Measurements from ENCODE around the gene ARMC5.
"Not testable (repeated sequence)": the region's sequence is repeated elsewhere in the genome, so short reads cannot be mapped to it uniquely, and the experiment has no call there.

Gene ARMC5

DNA sequence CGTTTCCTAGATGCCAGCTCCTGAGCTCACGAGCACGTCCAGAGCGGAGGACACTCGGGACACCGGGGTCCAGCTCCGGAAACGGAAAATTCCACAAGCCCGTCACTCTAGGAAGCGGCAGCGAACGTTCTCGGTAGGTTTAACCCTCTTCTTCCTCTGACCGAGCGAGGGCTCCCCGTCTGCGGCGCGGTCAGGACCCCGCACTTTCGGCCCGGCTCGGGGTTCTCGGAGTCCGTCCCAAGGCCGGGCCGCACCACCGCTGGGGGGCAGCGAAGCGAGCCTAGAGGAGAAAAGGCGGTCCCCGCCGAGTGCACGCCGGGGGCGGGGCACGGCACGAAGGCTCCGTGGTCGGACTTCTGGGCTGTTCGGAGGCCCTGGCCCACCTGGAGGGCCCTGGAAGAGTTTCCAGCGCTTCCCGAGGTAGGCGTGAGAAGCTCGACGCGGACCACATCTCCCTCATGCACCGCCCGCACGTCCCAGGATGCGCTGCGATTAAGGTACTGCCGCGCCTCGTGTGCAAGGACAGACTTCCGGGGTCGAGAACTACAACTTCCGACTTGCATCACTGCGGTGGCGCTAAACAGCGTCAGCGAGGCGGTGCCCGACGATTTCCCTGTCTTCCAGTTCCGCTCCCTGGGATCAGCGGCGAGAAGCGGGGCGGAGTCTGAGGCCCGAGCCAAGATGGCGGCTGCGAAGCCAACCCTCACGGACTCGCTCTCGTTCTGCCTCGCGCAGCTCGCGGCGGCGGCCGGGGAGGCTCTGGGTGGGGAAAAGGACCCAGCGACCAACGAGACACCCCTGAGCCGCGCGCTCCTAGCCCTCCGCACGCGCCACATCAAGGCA is at the start of gene ARMC5:
TSS of gene ARMC5 (plus strand) at position 658 of the 843 bp plus-strand sequence. CDS start at position 682, 24 bp downstream.
- DNase-seq (ENCODE audit: low read depth) = peak; percentile 94

- no peak for DNase-seq (ENCODE audit: low read depth)
Measured at GRCh38 chr16:31410082-31410481, 49.2 kb upstream of the ARMC5 start.

GRCh38 chr16:31411024-31411844 is 48.1 kb upstream of the ARMC5 start:
- DNase-seq (ENCODE audit: low read depth) = no peak

- no peak for DNase-seq (ENCODE audit: low read depth)
Measured at GRCh38 chr16:31412750-31413149, 46.6 kb upstream of the ARMC5 start.

- no peak for DNase-seq (ENCODE audit: low read depth)
Measured at GRCh38 chr16:31413381-31413780, 45.9 kb upstream of the ARMC5 start.

GRCh38 chr16:31413943-31414342 is 45.4 kb upstream of the ARMC5 start:
- DNase-seq (ENCODE audit: low read depth) = no peak

DNA sequence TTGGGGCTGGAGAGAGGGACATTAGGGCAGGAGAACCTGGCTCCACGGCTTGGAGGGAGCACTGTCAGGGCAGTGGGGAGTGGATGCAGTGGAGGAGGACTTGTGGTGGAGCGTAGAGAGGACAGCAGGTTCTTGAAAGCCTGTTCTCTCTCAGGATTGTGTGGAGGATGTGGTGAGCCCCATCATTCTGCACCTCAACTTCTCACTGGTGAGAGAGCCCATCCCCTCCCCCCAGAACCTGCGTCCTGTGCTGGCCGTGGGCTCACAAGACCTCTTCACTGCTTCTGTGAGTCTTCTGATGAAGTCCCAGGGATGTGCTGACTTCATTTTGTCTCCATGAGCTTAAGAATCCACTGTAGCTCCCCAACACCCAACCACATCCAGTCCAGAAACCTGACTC is 44.6 kb upstream of the ARMC5 start:
- no peak for DNase-seq (ENCODE audit: low read depth)

GRCh38 chr16:31416371-31416770 is 42.9 kb upstream of the ARMC5 start:
- no peak for DNase-seq (ENCODE audit: low read depth)

DNA sequence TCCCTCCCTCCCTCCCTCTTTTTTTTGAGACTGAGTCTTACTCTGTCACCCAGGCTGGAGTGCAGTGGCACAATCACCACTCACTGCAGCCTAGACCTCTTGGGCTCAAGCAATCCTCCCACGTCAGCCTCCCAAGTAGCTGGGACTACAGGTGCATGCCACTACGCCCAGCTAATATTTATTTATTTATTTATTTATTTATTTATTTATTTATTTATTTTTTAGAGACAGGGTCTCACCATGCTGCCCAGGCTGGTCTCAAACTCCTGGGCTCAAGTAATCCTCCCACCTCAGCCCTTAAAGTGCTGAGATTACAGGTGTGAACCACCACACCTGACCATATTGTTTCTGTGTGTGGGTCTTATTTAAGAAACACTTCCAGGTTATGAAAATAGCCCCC is 42.3 kb upstream of the ARMC5 start:
- not testable (repeated sequence) for DNase-seq (ENCODE audit: low read depth)

DNA sequence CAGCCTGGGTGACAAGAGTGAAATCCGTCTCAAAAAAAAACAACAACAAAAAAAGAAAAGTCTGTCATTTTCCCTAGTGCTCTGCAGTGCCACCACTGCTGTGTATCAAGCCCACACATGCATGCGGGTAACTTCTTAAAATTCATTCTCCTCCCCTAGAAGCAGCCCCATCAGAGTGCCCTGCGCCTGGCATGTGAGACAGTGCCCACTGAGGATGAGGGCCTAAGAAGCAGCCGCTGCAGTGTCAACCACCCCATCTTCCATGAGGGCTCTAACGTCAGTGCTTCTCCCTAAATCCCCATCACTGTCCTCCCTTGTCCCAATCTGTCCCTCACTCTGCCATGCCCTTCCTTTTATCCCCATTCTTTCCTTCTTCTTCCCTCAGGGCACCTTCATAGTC is 41.4 kb upstream of the ARMC5 start:
- DNase-seq (ENCODE audit: low read depth) = no peak

GRCh38 chr16:31420037-31420436 is 39.3 kb upstream of the ARMC5 start:
- DNase-seq (ENCODE audit: low read depth) = no peak

DNA sequence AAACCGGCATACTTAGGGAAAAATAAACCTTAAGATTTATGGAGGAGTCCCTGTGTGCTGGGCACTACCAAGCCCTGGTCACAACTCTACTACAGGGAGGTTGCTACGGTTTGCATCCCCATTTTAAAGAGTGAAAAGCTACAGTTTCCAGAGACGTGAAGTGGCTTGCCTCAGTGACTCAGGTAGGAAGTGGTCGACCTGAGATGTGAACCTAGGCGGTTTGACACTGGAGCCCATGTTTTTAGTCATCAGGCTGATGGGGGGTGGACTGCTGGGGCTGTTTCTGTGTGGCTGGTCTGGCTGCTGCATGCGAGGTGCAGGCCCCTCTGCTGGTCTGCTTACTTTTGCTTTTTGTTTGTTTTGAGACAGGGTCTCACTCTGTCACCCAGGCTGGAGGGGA is 37.7 kb upstream of the ARMC5 start:
- peak; percentile 28 for DNase-seq (ENCODE audit: low read depth)

DNA sequence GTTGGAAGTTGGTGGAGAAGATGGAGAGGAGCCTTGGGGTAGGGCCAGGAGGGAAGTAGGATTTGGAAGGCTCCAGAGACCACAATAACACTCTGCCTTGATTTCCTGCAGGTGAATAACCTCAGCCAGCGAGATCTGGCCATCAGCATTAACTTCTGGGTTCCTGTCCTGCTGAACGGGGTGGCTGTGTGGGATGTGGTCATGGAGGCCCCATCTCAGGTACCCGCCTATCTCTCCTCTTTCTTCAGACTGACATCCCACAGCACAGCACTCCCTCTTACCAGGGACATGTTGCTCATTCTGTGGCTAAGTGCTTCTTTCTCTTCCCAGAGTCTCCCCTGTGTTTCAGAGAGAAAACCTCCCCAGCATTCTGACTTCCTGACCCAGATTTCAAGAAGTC is 36.1 kb upstream of the ARMC5 start:
- no peak for DNase-seq (ENCODE audit: low read depth)

DNA sequence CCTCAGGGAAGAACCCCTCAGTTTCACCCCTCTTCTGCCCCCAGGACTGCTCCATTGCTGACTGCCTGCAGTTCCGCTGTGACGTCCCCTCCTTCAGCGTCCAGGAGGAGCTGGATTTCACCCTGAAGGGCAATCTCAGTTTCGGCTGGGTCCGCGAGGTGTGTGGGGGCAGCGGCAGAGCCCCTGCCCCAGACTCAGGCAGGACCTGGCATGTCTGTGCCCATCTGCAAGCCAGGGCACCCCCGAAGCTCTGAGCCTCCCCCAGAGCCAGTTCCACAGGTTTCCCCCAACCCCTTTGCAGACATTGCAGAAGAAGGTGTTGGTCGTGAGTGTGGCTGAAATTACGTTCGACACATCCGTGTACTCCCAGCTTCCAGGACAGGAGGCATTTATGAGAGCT is 35.5 kb upstream of the ARMC5 start:
- DNase-seq (ENCODE audit: low read depth) = no peak

DNA sequence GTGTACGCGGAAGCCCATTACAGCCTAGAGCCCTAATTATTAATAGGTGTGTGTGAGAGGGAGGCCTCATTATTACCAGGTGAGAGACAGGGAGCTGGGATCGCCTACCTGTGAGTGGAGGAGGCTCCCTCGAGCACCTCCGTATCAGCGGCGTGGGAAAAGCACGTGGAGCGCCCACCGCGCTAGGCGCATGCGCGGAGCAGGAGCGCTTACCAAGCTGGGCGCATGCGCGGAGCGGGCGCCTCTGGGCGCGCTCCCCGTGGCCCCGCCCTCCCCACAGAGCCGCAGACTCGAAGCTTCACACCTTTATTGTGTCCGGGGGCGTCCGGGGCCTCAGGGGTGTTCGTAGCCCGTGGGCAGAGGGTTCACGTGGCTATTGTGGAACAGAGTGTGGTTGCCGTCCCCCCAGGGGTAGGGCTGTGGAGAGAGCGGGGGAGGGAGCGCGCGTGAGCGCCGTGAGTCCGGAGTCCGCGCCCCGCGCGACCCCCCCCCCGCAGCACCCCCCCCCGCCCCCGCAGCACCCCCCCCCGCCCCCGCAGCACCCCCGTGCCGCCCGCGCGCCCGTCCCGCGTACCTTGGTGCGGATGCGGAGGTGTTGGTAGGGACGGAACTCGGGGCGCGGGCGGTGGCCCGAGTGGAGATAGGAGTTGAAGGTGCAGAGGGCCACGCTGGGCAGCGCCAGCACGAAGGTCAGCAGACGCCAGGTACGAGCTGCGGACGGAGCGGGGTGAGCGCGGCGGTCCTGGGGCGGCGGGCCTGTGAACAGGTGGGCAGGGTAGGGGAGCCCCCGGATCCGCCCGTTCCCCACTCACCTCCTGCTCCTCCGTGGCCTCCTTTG is 31.6 kb upstream of the ARMC5 start:
- DNase-seq (ENCODE audit: low read depth) = peak; percentile 51

GRCh38 chr16:31428279-31428597 is 31.1 kb upstream of the ARMC5 start, which contains the start of gene COX6A2:
Gene COX6A2 (minus strand): TSS chr16:31428360. CDS start chr16:31428325, 35 bp downstream.
- no peak for DNase-seq (ENCODE audit: low read depth)

- DNase-seq (ENCODE audit: low read depth) = no peak
Measured at GRCh38 chr16:31428638-31429247, 30.6 kb upstream of the ARMC5 start.

DNA sequence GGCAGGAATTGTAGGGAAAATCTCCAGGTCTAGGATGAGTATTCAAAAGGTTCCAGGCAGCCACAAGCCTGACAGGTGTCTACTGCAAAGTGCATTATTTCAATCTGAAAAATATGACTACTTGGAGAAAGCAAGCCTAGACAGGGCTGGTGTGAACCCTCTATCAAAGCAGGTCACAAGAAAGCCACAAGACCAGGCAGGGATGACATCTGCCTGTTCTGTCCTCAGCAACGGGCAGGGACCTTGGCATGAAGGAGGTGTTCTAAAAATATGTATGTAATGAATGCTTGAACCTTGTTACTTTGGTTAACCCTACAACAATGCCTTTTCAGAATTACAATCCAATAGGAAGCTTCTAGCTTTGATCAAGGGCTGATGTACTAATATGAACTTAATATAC is 30.0 kb upstream of the ARMC5 start:
- no peak for DNase-seq (ENCODE audit: low read depth)

DNA sequence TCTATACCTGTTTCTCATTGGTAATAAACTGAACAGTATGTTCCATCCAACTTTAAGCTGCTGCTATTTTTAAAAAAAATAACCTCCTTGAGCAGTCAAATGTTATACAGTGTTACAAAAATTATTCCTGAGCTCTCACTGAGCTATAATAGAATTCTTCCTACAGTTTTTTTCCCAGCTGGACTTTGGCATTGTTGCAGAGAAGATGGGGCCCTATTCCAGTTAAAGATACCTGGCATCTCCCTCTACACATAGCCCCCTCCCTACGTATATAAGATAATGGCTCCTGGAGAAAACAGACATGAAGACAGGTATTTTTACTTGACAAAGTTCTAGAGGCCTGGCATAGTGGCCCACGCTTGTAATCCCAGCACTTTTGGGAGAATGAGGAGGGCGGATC is 29.5 kb upstream of the ARMC5 start:
- no peak for DNase-seq (ENCODE audit: low read depth)

DNA sequence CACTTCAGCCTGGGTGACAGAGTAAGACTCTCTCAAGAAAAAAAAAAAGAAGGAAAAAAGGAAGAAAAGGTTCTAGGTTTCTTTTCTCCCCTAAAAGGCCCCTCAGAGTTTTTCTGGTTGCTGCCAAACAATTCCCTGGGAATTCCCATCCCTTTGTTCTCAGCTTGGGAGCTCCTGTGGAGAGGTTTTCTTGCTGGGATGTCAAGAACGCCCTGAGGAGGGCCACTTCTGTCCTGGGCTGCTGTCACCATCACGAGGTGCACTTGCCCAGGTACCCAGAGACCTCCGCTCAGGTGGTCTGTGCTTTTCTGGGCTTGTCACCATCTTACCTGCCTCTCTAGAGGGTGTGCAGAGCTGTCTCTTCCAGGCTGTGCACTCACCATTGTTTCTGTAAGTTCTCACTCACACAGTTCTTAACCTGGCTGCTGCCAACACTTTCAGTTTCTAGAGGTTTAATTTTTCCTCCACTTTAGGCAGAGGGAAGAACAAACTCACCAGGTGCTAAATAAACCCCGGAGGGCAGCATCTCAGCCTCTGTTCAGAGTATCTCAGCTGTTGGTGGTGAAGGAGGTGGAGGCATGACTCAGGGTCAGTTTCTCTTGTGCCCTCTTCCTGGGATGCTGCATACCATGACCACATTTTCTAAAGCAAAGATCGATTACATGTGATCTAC is 28.8 kb upstream of the ARMC5 start:
- DNase-seq (ENCODE audit: low read depth) = no peak

Measured in stimulated activated CD8-positive, alpha-beta memory T cell treated with anti-CD3 and anti-CD28 coated beads, Interleukin-12 subunit alpha, Interleukin-12 subunit beta, amount 100 ng/mL, for 1 hour (primary cell).